Stimulated activated CD4-positive, alpha-beta T cell treated with anti-CD3 and anti-CD28 coated beads, Interleukin-2, amount 100 ng/mL, for 4 hours (primary cell): Measurements from ENCODE around the gene CBFA2T2.

Experiments used
- DNase-seq: peaks from one replicate; pipeline ENCODE4 v3.0.0-alpha.2; 2020; ENCODE audit warnings: low read depth

Gene CBFA2T2

DNA sequence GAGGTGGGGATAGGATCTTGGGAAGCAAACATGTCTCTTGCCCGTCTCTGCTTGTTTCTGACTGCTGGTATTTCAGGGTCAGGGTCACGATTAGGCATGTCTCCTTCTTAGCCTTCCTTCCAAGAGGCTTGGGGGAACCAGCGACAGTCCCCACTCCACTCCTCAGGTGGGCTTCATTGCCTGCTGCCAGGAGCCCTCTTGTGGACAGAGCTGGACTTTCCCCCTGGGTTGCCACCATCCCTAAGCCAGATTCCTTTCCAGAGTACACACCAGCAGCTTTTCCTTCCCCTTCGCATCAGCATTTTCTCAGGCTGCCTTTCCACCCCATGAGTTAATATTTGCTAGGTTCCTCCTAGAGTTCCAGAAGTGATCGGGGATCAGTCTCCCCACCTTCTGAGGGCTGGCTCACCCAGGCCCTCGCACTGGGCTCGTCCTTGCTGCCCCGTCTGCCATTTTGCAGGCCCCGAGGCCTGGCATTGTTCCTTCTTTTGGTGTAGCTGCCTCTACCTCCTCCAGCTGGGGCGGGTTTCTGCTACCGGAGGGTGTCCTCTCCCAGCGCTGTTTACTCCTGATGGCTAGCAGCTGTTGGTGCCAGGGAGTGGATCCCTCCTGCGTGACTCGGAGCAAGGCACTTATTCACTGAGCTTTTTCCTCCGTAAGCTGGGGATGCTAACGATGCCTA, 163.5 kb downstream of the CBFA2T2 start:
- no peak for DNase-seq

- DNase-seq = no peak
These were observed 164.2 kb downstream of the CBFA2T2 start for GRCh38 chr20:33653900-33654596.

GRCh38 chr20:33654680-33655161, 164.8 kb downstream of the CBFA2T2 start:
- DNase-seq = no peak

GRCh38 chr20:33655164-33655563, 165.3 kb downstream of the CBFA2T2 start:
- DNase-seq = no peak

DNA sequence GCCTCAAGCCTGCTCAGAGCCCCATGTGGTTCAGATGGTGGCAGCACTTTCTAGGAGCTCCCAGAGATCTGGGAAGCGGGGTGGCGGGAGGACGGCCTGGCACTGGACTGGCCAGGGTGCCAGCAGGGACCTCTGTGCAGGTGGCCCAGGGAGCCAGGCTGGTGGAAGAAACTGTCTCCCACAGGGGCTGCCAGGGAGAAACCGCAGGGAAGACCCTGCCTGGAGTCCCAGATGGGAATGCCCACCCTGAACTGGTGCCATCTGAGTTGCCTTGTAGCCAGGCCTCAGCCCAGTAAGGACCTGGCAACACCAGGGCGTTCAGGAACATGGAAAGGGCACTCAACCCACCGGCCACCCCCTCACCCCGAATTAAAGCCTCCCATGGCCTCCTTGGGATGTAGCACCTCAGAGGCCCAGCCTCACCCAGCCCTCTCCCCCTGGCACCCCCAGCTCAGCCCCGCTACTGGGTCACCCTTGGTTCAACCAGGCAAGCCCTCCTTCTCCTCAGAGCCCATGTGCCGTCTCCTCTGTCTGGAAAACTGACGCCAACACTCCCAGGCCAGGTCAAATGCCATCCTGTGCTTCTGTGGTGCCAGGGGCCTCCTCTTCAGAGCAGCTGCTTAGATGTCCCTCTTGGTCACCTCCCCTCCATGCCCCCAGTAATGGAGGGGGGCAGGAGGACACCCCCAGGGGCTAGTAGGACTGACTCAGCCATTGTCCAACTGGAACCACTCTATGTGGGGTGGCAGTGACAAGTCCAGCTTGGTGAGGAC, 166.3 kb downstream of the CBFA2T2 start:
- DNase-seq = no peak

DNA sequence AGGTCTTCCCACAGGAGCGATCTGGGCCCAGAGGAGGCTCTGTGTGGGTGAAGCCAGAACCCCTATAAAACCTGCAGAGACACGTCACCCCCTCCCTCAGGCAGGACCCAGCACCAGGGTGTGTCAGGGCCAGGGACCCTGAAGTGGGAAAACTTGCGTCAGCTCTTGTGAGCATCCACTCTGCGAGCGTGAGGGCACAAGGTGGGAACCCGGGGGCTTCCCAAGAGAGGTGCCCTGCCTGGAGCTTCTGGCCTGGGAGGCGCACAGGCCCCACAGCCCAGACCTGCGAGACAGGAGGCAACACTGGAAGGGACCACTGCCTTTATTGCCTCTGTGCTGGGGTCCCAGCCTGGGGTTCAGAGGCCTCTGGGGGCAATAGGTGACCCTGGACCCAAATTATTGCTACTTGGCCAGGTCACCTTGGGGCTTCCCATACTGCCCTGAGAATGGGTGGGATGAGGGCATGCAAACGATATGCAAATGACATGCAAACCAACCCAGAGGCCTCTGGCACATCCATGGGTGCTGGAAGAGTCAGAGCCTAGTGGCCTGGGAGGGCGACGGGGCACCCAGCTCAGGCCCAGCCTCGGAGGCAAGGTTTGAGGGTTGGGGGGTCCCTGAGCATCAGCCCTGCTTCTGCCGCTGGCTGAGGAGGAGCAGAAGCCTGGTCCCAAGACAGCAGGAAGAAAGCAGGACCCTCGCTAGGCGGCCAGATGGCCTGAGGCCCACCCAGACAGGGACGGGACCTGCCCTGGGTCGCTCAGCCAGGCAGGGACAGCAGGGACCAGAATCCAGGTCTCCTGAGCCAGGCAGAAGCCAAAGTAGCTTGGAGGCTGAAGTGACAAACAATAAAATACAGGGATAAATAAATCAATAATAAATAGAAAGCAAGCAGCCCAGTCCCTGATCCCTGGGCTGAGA, 167.1 kb downstream of the CBFA2T2 start:
- no peak for DNase-seq

DNA sequence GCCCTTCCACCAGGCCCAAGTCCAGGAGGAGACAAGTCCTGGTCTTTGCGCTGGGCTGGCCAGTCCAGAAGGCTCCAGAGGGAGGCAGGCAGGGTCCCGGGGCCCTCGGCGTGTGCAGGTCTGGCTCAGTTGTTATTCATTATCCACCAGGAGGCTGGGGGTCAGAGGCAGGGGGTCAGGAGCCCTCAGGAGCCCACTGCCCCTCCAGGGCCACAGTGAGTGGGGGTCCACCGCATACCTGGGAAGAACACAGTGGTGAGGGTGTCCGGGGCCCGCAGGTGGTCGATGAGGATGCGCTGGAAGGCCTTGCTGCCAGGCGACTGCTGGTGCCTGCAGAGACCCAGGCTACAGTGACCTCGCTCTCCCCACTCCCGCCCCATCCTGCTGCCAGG, 167.8 kb downstream of the CBFA2T2 start:
- DNase-seq = no peak

DNA sequence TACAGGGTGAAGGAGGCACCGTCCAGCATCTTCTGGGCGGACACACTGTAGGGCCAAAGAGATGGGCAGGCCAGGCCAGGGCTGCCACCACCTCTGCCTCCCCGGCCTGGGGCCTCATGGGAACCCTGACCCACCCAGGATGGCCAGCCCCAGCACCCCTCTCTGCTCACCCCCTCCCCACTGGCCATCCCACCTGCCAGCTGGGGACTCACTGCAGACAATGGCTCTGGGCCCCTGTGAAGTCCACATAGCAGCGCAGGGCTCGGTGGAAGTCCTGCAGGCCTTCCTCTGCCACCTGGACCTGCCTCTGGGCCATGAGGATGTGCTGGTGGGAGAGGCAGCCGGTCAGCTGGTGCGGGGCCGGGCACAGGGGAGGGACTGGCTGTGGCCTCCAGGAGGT, 168.6 kb downstream of the CBFA2T2 start:
- no peak for DNase-seq

GRCh38 chr20:33658929-33659328, 169.0 kb downstream of the CBFA2T2 start:
- no peak for DNase-seq

GRCh38 chr20:33659341-33660034, 169.6 kb downstream of the CBFA2T2 start:
- no peak for DNase-seq

DNA sequence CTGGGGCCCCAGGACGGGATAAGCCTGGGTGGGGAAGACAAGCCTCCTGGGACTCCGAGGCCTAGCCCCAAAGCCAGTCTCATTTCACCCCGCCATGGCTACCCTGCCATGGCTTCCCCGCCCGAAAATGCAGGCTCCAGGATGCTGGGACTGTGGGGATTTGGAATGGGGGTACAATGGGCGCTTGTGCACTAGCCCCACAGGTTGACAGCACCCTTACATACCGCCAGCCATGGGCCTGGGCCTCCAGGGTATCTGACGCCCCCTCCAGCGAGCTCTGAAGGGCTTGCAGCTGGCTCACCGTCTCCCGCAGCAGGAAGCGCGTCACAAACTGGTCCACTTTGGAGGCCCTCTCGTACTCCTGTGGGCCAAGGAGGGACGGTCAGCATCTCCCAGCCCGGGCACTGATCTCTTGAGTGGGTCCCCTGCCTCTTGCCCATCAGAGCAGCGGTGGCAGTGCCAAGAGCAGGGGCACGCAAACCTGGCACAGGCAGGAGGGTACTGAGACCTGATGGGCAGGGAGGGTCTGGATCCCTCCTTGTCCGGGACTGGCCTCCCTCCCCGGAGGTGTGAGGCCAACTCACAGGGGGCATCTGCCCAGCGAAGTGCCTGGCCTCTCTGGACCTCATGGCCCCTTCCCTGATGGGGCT, 170.3 kb downstream of the CBFA2T2 start:
- no peak for DNase-seq

- no peak for DNase-seq
These were observed 170.8 kb downstream of the CBFA2T2 start for GRCh38 chr20:33660685-33661058.

DNA sequence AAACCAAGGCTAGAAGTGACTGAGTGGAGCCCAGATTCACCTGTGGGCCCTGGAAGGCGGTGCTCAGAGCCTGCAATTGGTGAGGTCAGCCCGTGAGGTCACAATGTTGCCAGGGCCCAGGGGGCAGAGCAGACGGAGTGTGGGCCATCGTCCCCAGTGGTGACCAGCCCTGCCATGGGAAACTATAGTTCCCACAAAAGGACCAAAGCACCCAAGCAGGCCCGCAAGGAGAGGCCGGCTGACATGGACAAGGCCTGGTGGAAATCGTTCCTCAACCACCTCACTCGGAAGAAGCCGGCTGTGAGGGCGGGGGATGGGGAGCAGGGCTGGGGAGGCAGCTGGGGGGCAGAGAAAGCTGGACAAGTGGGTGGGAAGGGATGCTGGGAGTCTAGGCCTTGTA, 172.3 kb downstream of the CBFA2T2 start, which contains the start of gene C20orf144:
Gene C20orf144 (plus strand): TSS at position 156 of the 400 bp plus-strand sequence. CDS start 19 bp downstream, at position 175.
- no peak for DNase-seq

DNA sequence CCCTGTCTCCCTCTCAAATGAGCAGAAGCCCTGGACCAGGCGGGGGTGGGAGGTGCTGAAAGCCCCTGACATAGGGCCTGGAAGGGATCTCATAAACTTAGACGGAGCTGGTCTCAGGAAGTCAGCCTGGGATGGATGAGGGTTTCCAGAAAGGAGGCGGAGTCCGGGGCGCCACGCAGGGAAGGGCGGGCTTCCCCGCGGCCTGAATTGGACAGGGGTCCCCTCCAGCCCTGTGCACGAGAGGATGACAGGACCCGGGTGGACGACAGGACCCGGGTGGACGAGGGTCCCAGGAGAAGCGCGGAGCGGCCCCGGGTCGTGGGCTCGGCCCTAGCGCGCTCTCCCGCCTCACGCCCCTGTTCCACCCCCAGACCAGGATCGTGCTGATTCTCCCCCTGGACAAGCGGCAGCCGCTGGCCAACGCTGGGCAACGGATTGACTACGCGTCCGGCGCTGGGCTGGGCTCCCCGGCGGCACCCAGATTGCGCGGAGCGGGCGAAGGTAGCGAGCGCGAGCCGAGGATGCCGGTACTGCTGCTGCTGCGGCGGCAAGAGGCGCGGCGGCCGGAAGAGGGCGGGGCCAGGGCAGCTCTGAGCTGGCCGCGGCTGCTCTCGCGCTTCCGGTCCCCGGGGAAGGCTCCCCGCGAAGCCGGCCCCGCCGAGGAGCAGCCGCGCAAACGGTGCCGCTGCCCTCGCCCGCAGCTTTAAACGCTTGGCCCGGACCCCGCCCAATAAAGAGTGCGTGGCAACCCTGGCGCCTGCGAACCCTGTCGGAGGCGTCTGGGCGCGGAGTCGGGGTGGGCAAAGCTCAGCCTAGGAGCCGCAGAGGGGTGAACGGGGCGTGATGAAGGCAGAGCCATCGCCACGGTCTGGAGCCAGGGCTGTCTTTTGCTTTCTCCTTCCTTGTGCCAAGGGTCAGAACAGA, 173.5 kb downstream of the CBFA2T2 start:
- DNase-seq = peak; percentile 70

DNA sequence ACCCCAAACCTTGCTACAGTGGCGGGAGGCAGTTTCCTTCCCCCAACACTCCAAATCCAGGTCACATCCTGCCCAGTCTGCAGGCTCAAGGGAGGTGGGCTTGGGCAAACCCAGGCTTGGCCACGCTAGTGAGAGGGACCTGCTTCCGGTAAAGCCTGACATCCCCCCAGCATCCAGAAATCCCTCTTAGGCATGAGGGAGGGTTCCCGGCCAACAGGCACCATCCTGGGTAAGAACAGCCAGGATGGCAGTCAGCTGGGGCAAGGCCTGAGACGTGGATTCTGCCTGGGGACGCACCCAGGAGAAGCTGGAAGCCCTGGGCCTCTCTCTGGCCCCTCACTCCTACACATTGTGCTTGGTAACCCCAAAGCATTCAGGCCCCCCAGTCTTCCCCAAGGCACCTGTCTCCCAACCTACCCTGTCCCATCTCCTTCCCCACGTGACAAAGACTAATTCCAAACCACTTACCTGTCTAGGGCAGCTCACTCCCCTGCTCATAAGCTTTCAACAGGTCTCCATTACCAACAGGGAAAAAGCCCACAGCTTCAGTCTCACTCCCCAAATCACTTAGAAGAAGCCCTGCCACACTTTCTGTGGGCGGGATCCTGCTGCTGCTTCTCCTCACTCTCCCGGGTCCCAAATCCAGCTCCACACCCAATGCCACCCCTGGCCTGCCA, 174.3 kb downstream of the CBFA2T2 start:
- DNase-seq = no peak

GRCh38 chr20:33664762-33665144, 174.9 kb downstream of the CBFA2T2 start:
- DNase-seq = no peak

GRCh38 chr20:33666293-33667244, 176.7 kb downstream of the CBFA2T2 start, which contains the start of gene ACTL10:
Gene ACTL10 (plus strand): TSS chr20:33666943. CDS start chr20:33667498, 555 bp downstream.
- DNase-seq = peak; percentile 67
